ENCODE data around the gene ZBTB20.

GRCh38 chr3:114645392-114645791 lies 501.7 kb downstream of the ZBTB20 start:
- TF ChIP-seq, protein P1, sequence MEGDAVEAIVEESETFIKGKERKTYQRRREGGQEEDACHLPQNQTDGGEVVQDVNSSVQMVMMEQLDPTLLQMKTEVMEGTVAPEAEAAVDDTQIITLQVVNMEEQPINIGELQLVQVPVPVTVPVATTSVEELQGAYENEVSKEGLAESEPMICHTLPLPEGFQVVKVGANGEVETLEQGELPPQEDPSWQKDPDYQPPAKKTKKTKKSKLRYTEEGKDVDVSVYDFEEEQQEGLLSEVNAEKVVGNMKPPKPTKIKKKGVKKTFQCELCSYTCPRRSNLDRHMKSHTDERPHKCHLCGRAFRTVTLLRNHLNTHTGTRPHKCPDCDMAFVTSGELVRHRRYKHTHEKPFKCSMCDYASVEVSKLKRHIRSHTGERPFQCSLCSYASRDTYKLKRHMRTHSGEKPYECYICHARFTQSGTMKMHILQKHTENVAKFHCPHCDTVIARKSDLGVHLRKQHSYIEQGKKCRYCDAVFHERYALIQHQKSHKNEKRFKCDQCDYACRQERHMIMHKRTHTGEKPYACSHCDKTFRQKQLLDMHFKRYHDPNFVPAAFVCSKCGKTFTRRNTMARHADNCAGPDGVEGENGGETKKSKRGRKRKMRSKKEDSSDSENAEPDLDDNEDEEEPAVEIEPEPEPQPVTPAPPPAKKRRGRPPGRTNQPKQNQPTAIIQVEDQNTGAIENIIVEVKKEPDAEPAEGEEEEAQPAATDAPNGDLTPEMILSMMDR (IDR thresholded peaks at IDR 0.05; ENCODE audit: insufficient read depth, low read length) = no peak
- TF ChIP-seq POLR2AphosphoS5 (IDR thresholded peaks at IDR 0.05; ENCODE audit: low read depth) (no peak), REST (IDR thresholded peaks at IDR 0.05; ENCODE audit: insufficient replicate concordance, low read depth) (no peak)
